Activated CD4-positive, alpha-beta T cell treated with anti-CD3 and anti-CD28 coated beads, Interleukin-2, Interleukin-6, amounts not matched to agents 100 ng/mL and 50 ng/mL, durations not matched to agents 16 hours and 8 hours (primary cell): ENCODE measurements around the gene CPLX4.

Experiments
- DNase-seq: peaks from one replicate; pipeline ENCODE4 v3.0.0-alpha.2; 2020

Gene CPLX4

DNA sequence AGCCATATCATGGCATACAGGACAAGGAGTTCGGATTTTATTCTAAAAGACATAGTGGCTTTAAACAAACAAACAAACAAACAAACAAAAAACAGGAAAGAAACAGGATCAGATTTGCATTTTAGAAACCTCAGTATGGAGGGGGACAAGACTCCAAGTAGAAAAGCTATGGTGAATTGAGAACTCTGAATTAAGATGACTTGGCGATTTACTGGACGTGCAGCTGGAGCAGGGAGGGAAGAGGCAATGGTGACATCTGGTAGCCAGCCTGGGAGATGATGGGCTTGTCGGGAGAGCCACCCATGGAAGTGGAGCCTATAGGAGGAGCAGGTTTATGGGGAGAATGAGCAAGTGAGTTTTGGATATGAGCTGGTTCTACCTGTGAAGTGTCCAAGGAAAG lies 13.2 kb downstream of the CPLX4 start:
- DNase-seq: no peak

DNA sequence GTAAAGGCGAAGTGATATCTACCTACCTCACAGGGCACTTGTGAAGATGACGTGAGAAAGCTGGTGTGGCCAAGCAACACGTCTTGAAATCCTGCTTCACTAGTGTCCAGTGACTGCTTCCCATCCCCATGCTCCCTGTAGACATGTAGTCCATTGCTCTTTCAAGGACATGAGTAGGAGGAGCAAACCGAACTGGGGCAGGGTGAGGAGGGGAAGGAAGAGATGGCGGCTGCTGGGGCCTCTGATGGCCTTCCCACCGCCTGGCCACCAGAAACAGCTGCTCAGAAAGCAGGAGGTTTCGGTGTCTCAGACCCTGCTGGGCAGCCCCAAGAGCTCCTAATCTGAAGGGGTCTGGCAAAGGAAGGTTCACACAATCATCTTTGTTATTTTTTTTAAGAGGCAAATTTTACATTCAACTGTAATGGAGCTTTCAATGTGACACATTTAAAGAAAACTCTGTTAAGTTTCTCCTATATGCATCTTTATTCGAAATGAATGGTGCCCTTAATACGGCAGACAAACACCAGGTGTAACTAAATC lies 14.7 kb downstream of the CPLX4 start:
- no peak for DNase-seq

- DNase-seq: no peak
Measured at GRCh38 chr18:59303006-59303405, 15.4 kb downstream of the CPLX4 start.

DNA sequence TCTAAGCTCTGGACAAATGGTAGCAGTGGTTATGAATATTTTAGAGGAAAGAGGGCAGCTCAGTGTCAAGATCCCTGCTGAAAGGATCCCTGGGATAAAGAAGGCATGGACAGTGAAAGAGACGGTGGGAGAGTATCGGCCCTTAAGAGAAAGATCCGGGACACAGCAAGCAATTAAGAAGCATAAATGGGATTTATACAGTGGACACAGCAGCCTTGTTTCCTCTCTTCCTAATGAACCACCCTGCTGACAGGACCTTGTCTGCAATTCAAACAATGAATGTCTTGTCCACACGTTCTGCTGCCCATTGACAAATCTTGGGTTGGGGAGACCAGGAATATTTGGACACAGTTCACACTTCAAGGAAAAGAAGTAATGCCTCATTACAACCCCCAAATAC lies 16.5 kb downstream of the CPLX4 start:
- DNase-seq: no peak

DNA sequence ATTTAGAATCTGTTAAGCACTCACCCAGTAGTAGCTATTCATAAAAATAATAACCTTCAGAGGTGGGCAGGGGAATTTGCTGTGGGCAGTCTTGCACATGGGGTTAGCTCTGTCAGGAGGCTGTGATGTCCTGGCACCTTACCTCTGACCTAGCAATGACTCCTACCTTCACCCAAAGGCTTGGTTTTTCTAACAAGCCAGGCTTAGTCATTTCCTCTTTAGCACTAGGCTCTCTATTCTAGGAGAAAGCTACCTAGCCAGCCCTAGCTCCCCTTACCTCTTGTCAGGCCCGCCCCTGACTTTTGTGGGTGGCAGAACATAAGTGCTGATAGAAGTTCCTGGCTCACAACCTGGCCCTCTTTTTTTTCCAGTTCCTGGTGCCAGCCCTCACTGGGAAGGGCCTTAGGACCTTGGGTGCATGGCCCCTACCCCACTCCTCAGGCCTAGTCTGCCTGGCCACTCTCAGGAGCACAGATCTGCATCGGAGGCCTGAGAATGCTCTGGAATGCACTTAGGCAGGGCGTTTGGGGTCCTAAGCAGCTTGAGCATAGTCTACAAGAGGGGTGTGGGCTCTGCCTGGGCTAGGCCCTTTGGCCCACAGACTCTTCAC lies 17.7 kb downstream of the CPLX4 start:
- DNase-seq: peak; percentile 15

GRCh38 chr18:59298871-59299270 lies 19.6 kb downstream of the CPLX4 start:
- DNase-seq: no peak

DNA sequence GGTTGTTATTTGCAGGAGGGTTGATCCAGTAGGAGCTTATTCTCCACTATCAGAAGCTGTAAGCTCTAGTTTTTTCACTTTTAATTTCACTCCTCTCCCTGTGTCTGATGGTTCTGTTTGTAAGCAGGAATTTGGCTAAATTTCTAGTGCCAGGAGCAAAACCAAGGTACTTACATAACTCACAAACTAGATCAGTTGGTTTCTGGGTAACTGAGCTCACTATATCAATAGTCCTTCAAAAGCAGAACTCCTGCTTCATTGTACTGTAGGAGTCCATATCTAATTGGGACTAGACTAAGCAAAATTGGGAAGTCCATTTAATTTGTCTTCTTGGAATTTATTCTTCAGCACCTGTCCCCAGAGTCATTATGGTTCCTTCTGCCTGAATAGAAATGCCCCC lies 25.1 kb downstream of the CPLX4 start:
- DNase-seq: no peak

DNA sequence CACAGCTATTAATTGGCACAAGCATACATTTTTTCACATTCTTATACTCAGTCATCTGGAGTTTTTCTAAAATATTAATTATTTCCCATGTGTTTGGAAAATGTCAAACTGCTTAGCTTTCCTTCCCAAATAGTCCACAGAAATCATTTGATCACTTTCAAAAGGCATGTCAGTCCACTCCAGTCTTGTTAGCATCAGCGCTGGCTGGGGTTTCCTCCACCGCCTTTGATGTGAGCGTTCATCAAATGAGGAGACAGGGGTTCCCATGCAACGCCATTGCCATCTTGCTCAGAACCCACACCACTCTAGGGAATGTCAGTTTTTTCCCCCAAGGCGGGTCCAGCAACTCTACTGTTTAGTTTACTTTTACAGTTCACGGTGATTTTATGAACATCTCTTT lies 32.1 kb downstream of the CPLX4 start:
- DNase-seq: no peak

DNA sequence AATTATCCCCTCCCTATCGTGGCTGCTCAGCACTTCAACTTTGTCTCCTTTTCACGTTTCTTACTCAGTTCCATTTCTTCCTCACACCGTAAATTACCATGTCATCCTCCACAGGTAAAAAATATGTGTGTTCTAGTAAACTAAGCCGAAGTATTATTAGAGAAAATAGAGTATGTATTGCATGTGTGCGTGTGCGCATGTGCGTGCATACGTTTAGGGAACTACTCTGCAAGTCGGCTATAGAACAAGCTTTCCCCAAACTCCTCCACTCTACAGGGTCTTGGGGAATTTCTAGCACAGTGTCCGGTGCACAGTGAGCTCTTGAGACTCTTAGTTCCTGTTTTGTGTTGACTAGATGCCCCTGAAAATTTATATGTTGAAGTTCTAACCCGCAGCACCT lies 36.1 kb downstream of the CPLX4 start:
- no peak for DNase-seq

DNA sequence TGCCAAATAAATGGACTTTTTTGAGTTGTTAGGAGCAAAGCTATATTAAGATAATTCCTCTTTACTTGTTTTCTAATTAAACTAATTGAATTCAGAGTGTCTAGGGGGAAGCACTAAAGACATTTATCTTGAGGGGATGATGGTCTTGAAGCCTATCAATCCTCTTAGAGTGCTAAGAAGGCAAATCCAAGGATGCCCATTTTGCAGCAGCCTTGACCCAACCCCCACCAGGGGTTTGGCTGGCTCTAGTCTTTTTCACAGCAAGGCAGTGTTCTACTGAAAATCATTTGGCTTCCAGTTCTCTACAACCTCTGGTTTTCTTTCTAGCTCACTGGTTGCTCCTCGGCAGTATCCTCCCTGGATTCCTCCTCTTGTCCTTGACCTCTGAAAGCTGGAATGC lies 38.7 kb downstream of the CPLX4 start:
- DNase-seq: no peak

- DNase-seq: peak; percentile 33
Measured at GRCh38 chr18:59279193-59279592, 39.3 kb downstream of the CPLX4 start.

DNA sequence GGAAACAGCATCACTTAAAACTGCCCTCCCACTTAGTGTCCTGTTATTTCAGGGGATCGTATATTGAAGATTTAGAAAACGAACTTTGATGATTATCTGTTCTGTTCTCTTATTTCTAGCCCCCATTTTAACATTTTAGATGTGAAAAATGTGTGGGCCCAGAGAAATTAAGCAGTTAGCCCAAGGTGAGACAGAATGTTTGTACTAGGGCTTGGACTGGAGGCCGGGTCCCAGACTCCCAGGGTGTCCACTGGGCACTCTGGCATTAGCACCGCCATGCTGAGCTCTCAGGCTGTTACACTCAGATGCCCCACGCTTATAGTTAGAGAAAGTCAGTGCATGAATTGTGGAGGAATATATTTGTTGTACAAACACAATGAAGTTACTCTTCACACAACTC lies 39.7 kb downstream of the CPLX4 start:
- no peak for DNase-seq

- no peak for DNase-seq
Measured at GRCh38 chr18:59276047-59276446, 42.4 kb downstream of the CPLX4 start.

- no peak for DNase-seq
Measured at GRCh38 chr18:59275406-59275949, 43.0 kb downstream of the CPLX4 start.

DNA sequence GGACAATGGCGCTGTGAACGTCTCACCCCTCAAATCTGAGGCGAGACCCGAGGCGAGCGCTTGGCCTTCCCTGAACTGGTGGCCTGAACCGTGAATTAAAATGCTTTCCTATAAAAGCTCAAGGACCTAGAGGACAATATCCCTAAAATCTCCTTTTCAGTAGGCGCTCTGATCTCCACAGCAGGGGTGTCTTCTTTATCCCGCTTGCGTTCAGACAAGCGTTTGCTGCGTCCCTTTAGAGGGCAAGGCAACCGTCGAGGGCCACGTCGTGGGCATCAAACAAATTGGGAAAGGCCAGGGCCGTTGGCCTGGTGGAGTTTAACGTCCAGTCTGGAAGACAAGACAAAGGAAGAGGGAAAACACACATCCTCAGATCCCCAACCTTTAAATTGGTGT lies 43.9 kb downstream of the CPLX4 start:
- DNase-seq: no peak

DNA sequence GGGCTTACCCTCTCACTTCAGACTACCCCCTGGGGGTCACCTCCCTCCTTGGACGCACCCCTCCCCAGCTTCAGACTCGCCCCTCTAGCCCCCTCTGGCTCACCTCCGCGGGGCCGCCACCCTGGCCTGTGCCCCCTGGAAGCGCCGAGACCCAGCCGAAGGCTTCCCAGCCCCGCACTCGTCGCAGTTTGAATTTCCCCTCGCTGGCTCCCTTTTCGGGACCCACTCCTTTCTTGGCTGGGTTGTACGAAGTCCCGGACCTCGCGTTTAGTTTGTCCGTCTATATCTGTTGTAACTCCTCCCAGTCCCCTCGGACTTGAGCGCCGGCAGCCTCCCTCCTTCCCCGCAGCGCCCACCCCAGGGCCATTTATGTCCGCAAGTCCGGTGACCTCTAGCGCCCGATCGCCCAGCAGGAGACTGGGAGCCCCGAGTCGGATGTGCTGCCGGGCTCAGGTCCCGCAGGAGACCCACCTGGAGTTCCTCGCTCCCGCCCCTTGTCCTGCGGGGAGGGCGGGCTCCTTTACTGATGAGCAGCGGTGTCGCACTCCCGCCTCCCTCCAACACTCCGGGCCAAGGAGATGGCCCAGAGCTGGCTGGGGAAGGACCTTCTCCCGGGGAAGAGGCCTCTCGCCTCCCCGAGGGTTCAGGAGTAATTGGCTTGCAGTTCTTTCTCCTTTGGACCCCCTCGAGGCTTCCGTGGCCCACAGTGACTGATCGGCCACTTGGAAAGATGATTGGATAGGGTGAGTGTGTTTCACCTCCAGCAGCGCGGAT lies 44.5 kb downstream of the CPLX4 start:
- DNase-seq: no peak

GRCh38 chr18:59272891-59273758 lies 45.3 kb downstream of the CPLX4 start, which contains the start of gene RAX:
RAX (minus strand) TSS chr18:59273454; CDS start chr18:59273206, 248 bp downstream.
- DNase-seq: peak; percentile 46

DNA sequence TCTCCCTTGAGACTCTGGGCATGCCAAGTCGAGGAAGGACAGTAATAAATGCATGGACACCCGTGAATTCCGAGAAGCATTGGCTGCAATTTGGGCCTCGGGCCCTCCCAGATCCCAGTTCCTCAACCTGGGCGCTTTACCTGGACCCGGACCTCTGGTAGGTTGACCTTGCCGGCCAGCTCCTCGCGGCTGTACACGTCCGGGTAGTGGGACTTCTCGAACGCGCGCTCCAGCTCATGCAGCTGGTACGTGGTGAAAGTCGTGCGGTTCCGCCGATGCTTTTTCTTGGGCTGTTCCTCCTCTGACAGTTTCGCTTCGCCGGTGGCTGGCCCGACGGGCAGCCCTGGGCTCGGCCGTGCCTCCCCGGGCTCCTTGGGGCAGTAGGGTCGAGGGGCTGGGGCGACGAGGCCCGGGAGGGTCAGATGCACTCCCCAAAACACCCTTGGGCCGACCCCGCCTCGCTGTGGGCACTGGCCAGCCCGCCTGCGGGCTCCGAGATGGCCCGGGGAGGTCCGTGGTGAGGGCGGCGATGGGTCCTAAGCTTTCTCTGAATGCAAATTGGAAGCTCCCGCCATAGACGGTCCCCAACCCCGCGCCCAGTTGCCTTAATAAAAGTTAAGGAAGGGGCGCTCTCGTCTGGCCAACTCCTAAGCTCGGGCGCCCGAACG lies 46.1 kb downstream of the CPLX4 start:
- DNase-seq: no peak

GRCh38 chr18:59271606-59272220 lies 46.7 kb downstream of the CPLX4 start:
- no peak for DNase-seq

DNA sequence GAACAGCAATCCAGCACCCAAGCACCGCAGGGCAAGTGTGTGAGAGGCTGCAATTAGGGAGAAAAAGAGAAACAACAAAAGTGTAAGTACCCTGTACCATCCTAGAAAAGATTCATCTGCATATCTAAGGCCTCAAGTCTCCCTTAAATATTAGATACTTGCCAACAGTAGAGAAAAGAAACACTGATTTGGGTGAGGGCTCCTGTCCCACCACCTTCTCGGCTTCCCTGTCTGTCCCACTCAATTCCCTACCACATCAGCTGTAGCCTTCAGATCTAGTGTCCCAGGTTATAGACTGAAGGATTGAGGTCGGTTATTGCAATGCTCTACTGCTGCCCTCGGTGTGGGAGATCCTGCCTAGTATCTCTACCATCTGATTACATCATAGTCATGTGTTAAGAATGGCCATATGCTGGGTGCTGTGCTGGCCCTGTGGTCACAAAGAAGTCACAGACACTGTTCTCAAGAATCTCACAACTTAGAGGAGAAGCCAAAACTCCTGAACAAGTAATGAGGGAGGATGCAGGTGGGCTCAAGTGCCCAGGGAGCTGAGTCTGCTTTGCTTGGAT lies 47.7 kb downstream of the CPLX4 start:
- DNase-seq: no peak

GRCh38 chr18:59269563-59270119 lies 48.8 kb downstream of the CPLX4 start:
- DNase-seq: no peak
